Fibroblast of lung (primary cell): ENCODE results near the gene ARHGEF6. TPM values are rescaled to one million over a fixed set of nuclear protein-coding genes. Genes with fewer than 3 reads are reported as not detected.

ENCODE experiments used
- DNase-seq, 2 donors: peaks; one replicate each; pipeline versions ENCODE4 v3.0.0 to v3.0.0-alpha.2; 2010; ENCODE audit warnings: low read depth in 2 of 2
- H2AFZ ChIP-seq: 2 replicates; pipeline ENCODE4 v1.5.1; 2012; ENCODE audit warnings: low read length, control low read depth, inconsistent platforms
- H3K27ac ChIP-seq: 2 replicates; pipeline ENCODE4 v1.5.1; 2011; ENCODE audit warnings: low read length, control low read depth; ENCODE audit not compliant: insufficient read depth
- H3K27me3 ChIP-seq: 2 replicates; pipeline ENCODE4 v1.5.1; 2011; ENCODE audit warnings: mild to moderate bottlenecking, low read length; ENCODE audit not compliant: control insufficient read depth, insufficient read depth
- H3K36me3 ChIP-seq: 2 replicates; pipeline ENCODE4 v1.5.1; 2011; ENCODE audit warnings: low read length; ENCODE audit not compliant: control insufficient read depth, insufficient read depth
- H3K4me1 ChIP-seq: 2 replicates; pipeline ENCODE4 v1.5.1; 2011; ENCODE audit warnings: low read length; ENCODE audit not compliant: control insufficient read depth, insufficient read depth; ENCODE audit errors: extremely low read depth
- H3K4me2 ChIP-seq: 2 replicates; pipeline ENCODE4 v1.5.1; 2011; ENCODE audit warnings: low read length, control low read depth; ENCODE audit not compliant: insufficient read depth; ENCODE audit errors: extremely low read depth
- H3K4me3 ChIP-seq, 4 experiments: fragments of 200-600 bp in 1 of 4; sonication (generic) in 1 of 4; replicated peaks in 1 of 4; 2 replicates each; pipeline ENCODE4 v1.5.1; 2011 to 2016; ENCODE audit warnings: low read length in 4 of 4, low read depth in 3 of 4, mild to moderate bottlenecking in 3 of 4, control low read depth in 2 of 4, inconsistent platforms in 1 of 4, mixed read lengths in 1 of 4; ENCODE audit not compliant: insufficient read depth in 1 of 4; ENCODE audit errors: control extremely low read depth in 1 of 4
- H3K79me2 ChIP-seq: 2 replicates; pipeline ENCODE4 v1.5.1; 2012; ENCODE audit warnings: mild to moderate bottlenecking, low read length, inconsistent platforms; ENCODE audit not compliant: control insufficient read depth, insufficient read depth
- H3K9ac ChIP-seq: 2 replicates; pipeline ENCODE4 v1.5.1; 2011; ENCODE audit warnings: mild to moderate bottlenecking, low read length, control low read depth; ENCODE audit not compliant: insufficient read depth
- H3K9me3 ChIP-seq: 2 replicates; pipeline ENCODE4 v1.5.1; 2012; ENCODE audit warnings: low read depth, low read length; ENCODE audit not compliant: control insufficient read depth, insufficient read depth
- H4K20me1 ChIP-seq: 2 replicates; pipeline ENCODE4 v1.5.1; 2011; ENCODE audit warnings: low read length; ENCODE audit not compliant: control insufficient read depth, insufficient read depth; ENCODE audit errors: extremely low read depth
- EZH2 ChIP-seq: IDR thresholded peaks from 2 replicates; pipeline ENCODE4 v1.5.1; 2012; ENCODE audit warnings: low read length, control low read depth, mild to moderate bottlenecking; ENCODE audit errors: missing control alignments
- polyA plus RNA-seq, 2 donors: library from polyadenylated mRNA; depleted of rRNA in 1 of 2; stranded (reverse) in 1 of 2; unstranded in 1 of 2; fragments of >200 nt; gene quantifications; 2 replicates each; pipeline ENCODE4 v1.2.1, GENCODE V29; 2011 to 2012; ENCODE audit warnings: missing spikeins in 1 of 2
- total RNA-seq: library from RNA; depleted of rRNA; stranded (reverse); fragments of >200 nt; gene quantifications from 2 replicates; pipeline ENCODE4 v1.2.1, GENCODE V29; 2014
- TF ChIP-seq, protein P1 (sequence below), 2 donors: IDR thresholded peaks in 1 of 2; conservative IDR thresholded peaks in 1 of 2; 1 replicate in 1 of 2; 2 replicates in 1 of 2; pipeline ENCODE4 v1.5.1; 2011 to 2012; ENCODE audit warnings: low read length in 2 of 2, control low read depth in 1 of 2, inconsistent platforms in 1 of 2, low read depth in 1 of 2, mild to moderate bottlenecking in 1 of 2

The ARHGEF6 gene
- total and polyA plus RNA-seq, 2 donors (not counting 1 experiment from before 2014, with no cell fraction given), result 30.1 to 32.5 TPM

DNA sequence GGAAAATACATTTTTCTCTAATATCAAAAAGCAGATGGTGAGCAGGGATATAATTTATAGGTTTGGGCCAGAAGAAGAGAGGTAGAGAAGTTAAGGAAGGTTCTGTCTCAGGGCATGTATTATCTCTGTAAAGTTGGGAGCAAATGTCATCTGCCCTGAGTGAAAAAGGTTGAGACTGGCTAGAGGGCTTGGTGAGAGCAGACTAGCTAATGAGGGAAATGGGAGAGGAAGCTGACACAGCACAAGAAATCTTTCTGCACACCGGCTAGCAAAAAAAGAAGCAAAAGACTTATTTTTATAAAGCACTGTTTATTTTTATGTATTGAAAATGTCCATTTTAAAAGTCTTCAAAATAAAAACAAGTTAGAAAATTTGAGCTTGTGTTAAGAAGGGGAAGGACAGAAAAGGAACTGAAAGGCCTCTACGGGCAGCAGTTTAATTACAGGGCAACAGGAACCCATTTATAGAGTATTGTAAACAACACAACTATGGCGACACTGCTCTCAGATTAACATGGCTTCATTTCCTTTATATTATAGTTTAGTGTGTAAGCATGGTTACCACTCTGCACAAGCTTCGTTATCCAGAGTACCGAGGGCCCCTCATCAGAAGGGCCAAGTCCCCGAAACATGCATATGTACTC is 115.4 kb downstream of the ARHGEF6 start:
- Histone ChIP-seq H3K9me3 (no peaks in the 10 kb centered on the region), H3K4me2 (no peak overlapping the region), H3K79me2 (no peaks in the 10 kb centered on the region), H3K36me3 (no peaks in the 10 kb centered on the region), H3K27ac (no peak overlapping the region), H4K20me1 (no peaks in the 10 kb centered on the region), H3K27me3 (no peaks in the 10 kb centered on the region), H2AFZ (no peak overlapping the region), H3K4me3 (no peak overlapping the region), H3K9ac (no peak overlapping the region), H3K4me1 (no peaks in the 10 kb centered on the region)
- no peak for DNase-seq
- TF ChIP-seq, protein P1, sequence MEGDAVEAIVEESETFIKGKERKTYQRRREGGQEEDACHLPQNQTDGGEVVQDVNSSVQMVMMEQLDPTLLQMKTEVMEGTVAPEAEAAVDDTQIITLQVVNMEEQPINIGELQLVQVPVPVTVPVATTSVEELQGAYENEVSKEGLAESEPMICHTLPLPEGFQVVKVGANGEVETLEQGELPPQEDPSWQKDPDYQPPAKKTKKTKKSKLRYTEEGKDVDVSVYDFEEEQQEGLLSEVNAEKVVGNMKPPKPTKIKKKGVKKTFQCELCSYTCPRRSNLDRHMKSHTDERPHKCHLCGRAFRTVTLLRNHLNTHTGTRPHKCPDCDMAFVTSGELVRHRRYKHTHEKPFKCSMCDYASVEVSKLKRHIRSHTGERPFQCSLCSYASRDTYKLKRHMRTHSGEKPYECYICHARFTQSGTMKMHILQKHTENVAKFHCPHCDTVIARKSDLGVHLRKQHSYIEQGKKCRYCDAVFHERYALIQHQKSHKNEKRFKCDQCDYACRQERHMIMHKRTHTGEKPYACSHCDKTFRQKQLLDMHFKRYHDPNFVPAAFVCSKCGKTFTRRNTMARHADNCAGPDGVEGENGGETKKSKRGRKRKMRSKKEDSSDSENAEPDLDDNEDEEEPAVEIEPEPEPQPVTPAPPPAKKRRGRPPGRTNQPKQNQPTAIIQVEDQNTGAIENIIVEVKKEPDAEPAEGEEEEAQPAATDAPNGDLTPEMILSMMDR (conservative IDR thresholded peaks at IDR 0.05 in 1 of 2, IDR thresholded peaks at IDR 0.05 in 1 of 2; ENCODE audit: low read depth in 1 of 2, low read length in 2 of 2), result no peak
- TF ChIP-seq EZH2, result no peak

DNA sequence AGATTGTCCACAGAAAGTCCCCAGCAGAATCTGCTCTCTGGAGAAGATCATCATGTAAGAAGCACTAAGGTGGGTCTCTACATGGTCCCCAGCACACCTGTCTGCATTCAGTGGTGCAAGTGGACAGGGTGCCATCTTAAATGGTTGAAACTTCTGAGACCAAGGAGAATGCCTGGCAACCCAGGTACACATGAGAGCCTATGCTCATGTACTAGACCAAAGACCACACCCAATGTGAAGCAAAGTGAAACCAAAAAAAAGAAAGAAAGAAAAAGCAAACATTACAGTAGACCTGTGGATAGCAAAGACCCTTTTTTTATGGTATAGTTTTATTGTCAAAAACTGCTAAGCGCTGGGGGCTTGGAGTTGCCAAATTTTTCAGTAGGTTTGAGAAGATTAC is 117.8 kb downstream of the ARHGEF6 start:
- Histone ChIP-seq H2AFZ (no peak overlapping the region), H3K36me3 (no peaks in the 10 kb centered on the region), H3K9me3 (no peaks in the 10 kb centered on the region), H3K4me1 (no peaks in the 10 kb centered on the region), H3K79me2 (no peaks in the 10 kb centered on the region), H3K9ac (no peak overlapping the region), H3K27me3 (no peaks in the 10 kb centered on the region), H4K20me1 (no peaks in the 10 kb centered on the region), H3K4me2 (no peak overlapping the region), H3K4me3 (no peak overlapping the region), H3K27ac (no peak overlapping the region)
- no peak for TF ChIP-seq EZH2
- DNase-seq, result no peak

DNA sequence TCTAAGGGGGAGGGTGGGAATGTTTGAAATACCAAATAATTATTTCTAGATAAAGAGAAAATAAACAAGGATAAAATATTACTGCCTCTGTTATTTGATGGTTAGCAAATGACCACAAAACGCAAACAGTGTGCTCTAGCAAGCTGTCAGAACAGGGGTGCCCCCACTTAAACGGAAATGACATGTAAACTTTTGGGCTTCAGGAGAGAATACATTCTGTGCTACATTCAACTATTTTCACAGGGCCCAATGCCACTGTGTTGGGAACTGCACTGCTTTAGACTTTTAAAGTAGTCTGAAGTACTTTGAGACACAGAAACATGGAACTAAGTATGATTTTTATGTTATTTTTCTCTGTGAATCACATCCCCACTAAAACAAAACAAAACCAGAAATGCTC is 118.6 kb downstream of the ARHGEF6 start:
- no peak for DNase-seq
- no peaks in the 10 kb centered on the region for H4K20me1 ChIP-seq
- no peaks in the 10 kb centered on the region for H3K27me3 ChIP-seq
- no peak for TF ChIP-seq EZH2
- TF ChIP-seq, protein P1 (conservative IDR thresholded peaks at IDR 0.05 in 1 of 2, IDR thresholded peaks at IDR 0.05 in 1 of 2; ENCODE audit: low read depth in 1 of 2, low read length in 2 of 2), result no peak
- no peaks in the 10 kb centered on the region for H3K36me3 ChIP-seq
- H2AFZ ChIP-seq, result no peak overlapping the region
- H3K79me2 ChIP-seq, result no peaks in the 10 kb centered on the region
- H3K9ac ChIP-seq, result no peak overlapping the region
- no peaks in the 10 kb centered on the region for H3K9me3 ChIP-seq
- no peak overlapping the region for H3K27ac ChIP-seq
- H3K4me3 ChIP-seq, result no peak overlapping the region
- H3K4me1 ChIP-seq, result no peaks in the 10 kb centered on the region
- no peak overlapping the region for H3K4me2 ChIP-seq
